Anterior cingulate cortex (tissue), 58 donors: Measurements from ENCODE around the gene ATXN3.

Source experiments
- DNase-seq, 58 donors: peaks; one replicate each; lab custom pipeline; 2025; lab: John Stamatoyannopoulos, UW

The ATXN3 gene

GRCh38 chr14:92012121-92012748 lies 94.1 kb downstream of the ATXN3 start:
- DNase-seq, result no peak

GRCh38 chr14:92010644-92011043 lies 95.7 kb downstream of the ATXN3 start:
- no peak for DNase-seq

- no peak for DNase-seq
Measured at GRCh38 chr14:92009604-92010003, 96.8 kb downstream of the ATXN3 start.
